Heart left ventricle (tissue), 16 donors: Measurements from ENCODE around the gene FAM181A. TPM values are rescaled to one million over a fixed set of nuclear protein-coding genes. Genes with fewer than 3 reads are reported as not detected.

ENCODE experiments used
- ATAC-seq, 4 donors: fragments of 200-7000 bp; cut with Tn5 transposase; one replicate each; pipeline ENCODE4 v1.9.1; 2020 to 2022; ENCODE audit warnings: moderate library complexity in 4 of 4, mild to moderate bottlenecking in 3 of 4, moderate number of reproducible peaks in 1 of 4
- DNase-seq, 5 donors: peaks; one replicate each; pipeline ENCODE4 v3.0.0-alpha.2; 2020
- H3K27ac ChIP-seq, 12 donors: fragments of 200-600 bp; sonication (generic) in 4 of 12; one replicate each; pipeline versions ENCODE4 v1.5.0 to v1.8.0; 2016 to 2022; ENCODE audit warnings: mild to moderate bottlenecking in 2 of 12
- H3K27me3 ChIP-seq, 9 donors: fragments of 200-600 bp; sonication (generic) in 2 of 9; one replicate each; pipeline versions ENCODE4 v1.5.1 to v1.8.0; 2016 to 2022; ENCODE audit warnings: mild to moderate bottlenecking in 3 of 9
- H3K36me3 ChIP-seq, 9 donors: fragments of 200-600 bp; sonication (generic) in 2 of 9; one replicate each; pipeline versions ENCODE4 v1.5.0 to v1.8.0; 2018 to 2022; ENCODE audit warnings: mild to moderate bottlenecking in 2 of 9
- H3K4me1 ChIP-seq, 12 donors: fragments of 200-600 bp; sonication (generic) in 4 of 12; one replicate each; pipeline versions ENCODE4 v1.5.0 to v1.8.0; 2016 to 2022; ENCODE audit warnings: mild to moderate bottlenecking in 3 of 12
- H3K4me3 ChIP-seq, 12 donors: fragments of 200-600 bp; sonication (generic) in 4 of 12; one replicate each; pipeline versions ENCODE4 v1.5.0 to v1.8.0; 2017 to 2022; ENCODE audit warnings: mild to moderate bottlenecking in 9 of 12, moderate library complexity in 4 of 12
- H3K9me3 ChIP-seq, 12 donors: fragments of 200-600 bp; sonication (generic) in 4 of 12; one replicate each; pipeline versions ENCODE4 v1.5.0 to v1.8.0; 2016 to 2022; ENCODE audit warnings: mild to moderate bottlenecking in 1 of 12
- CTCF ChIP-seq, 12 donors: fragments of 200-600 bp; sonication (generic) in 4 of 12; IDR thresholded peaks; one replicate each; pipeline versions ENCODE4 v1.5.0 to v1.8.0; 2018 to 2022; ENCODE audit warnings: antibody characterized with exemption in 12 of 12, mild to moderate bottlenecking in 5 of 12
- POLR2A ChIP-seq, 2 donors: fragments of 450-650 bp; IDR thresholded peaks; one replicate each; pipeline ENCODE4 v1.6.1; 2017; ENCODE audit warnings: antibody characterized with exemption in 2 of 2, mild to moderate bottlenecking in 2 of 2, moderate library complexity in 2 of 2
- WGBS, 4 donors: extraction: QIAGEN DNeasy Blood & Tissue Kit in 2 of 4; methylation state at CpG; one replicate each; pipeline versions ENCODE4 v1.1.5 to v1.1.7; 2013 to 2018; 5-methylcytosine and 5-hydroxymethylcytosine counted together
- intact Hi-C, 10 donors: fragments of 100-400 bp; cut with DNase I; formaldehyde crosslinking; loops; one replicate each; pipeline versions ENCODE4 v1.11.1 to v1.14.2; 2022
- polyA plus RNA-seq, 2 donors: library from polyadenylated mRNA; stranded (reverse); fragments of 200-250 nt; gene quantifications; one replicate each; pipeline ENCODE4 v1.2.3, GENCODE V29; 2013
- total RNA-seq, 9 donors: library from RNA; depleted of rRNA in 2 of 9; stranded (reverse); fragments of >200 nt in 2 of 9; fragmentation: NEBNext Ultra II Directional in 3 of 9; extraction: Animal tissue kit (Norgen Biotek cat#: 25700) in 3 of 9; gene quantifications; one replicate each; pipeline versions ENCODE4 v1.1.0 to v1.2.4, GENCODE V29; 2016 to 2023
- donor health status: ischemic (EF 13 %, LVEDD 7.1; RV severe dilation, severe dysfunction).
- donor health status: healthy with polysubstance abuse.
- donor health status: DM: no; HTN: yes; CAD: no.
- donor health status: DM: no; HTN: no; CAD: no.
- donor health status: ischemic (EF 25% LVEDD 6.9; RV normal size, moderate dysfunction).
- donor health status: ischemic (EF 25% LVEDD 5.7; RV mildly dilated, moderate dysfunction).
- donor health status: healthy.
- donor health status: DM: yes; HTN: yes; CAD: no.
- donor health status: ischemic (EF 35%, LVEDD 5.7; RV mildly dilated, moderate dysfunction).
- donor health status: nonischemic (EF 11% LVEDD 7.7; RV severe dilation, severe dysfunction).
- donor health status: DM: yes; HTN: yes; CAD: no.
- donor health status: PGD.
- donor health status: ischemic (EF 29% LVEDD 5.4; RV normal size, mild dysfunction).
- donor health status: nonischemic (EF 23%, LVEDD 6.1; RV moderate dilation, normal function).

The FAM181A gene
- total and polyA plus RNA-seq, 11 donors = not detected

GRCh38 chr14:93946104-93946503, 19.0 kb downstream of the FAM181A start:
- peaks cover 0 to 34% (median 4%) of the 10 kb centered on the region in 12 donors for H3K4me1 ChIP-seq
- DNase-seq = no peak
- ATAC-seq = peak in 3 of 4 donors; percentile 29 to 44 (median 31)
- WGBS, 4 donors = 38 to 65% (median 52%) methylated on average over 6 of the region's 6 CpGs
- no peaks in the 10 kb centered on the region for H3K9me3 ChIP-seq
- no peak overlapping the region for H3K4me3 ChIP-seq
- H3K27me3 ChIP-seq = no peaks in the 10 kb centered on the region
- TF ChIP-seq POLR2A (IDR thresholded peaks at IDR 0.05) = no peak
- TF ChIP-seq CTCF (IDR thresholded peaks at IDR 0.05) = no peak
- intact Hi-C loops = loop anchor here in 1 of 10 donors (10.0 kb wide), 1 partner anchor 189 kb away; no protein-coding TSS in a partner anchor
- peak overlapping the region in 8 of 12 donors; percentile 33 to 72 (median 55) for H3K27ac ChIP-seq
- H3K36me3 ChIP-seq = peaks cover 0 to 94% (median 52%) of the 10 kb centered on the region in 9 donors

GRCh38 chr14:93946541-93947090, 19.5 kb downstream of the FAM181A start:
- DNase-seq (no peak), ATAC-seq (no peak)
- Histone ChIP-seq H3K27me3 (no peaks in the 10 kb centered on the region), H3K36me3 (peaks cover 0 to 95% (median 57%) of the 10 kb centered on the region in 9 donors), H3K4me1 (peaks cover 0 to 34% (median 5%) of the 10 kb centered on the region in 12 donors), H3K4me3 (no peak overlapping the region), H3K27ac (peak overlapping the region in 9 of 12 donors; percentile 18 to 72 (median 59)), H3K9me3 (no peaks in the 10 kb centered on the region)
- TF ChIP-seq POLR2A (IDR thresholded peaks at IDR 0.05) (no peak), CTCF (IDR thresholded peaks at IDR 0.05) (no peak)
- intact Hi-C loops = loop anchor here in 1 of 10 donors (10.0 kb wide), 1 partner anchor 188 kb away; no protein-coding TSS in a partner anchor
- WGBS, 4 donors = 56 to 76% (median 65%) methylated on average over 7 of the region's 7 CpGs

GRCh38 chr14:93947282-93947681, 20.1 kb downstream of the FAM181A start:
- TF ChIP-seq POLR2A (IDR thresholded peaks at IDR 0.05) = no peak
- no peak for TF ChIP-seq CTCF (IDR thresholded peaks at IDR 0.05)
- H3K36me3 ChIP-seq = peaks cover 0 to 94% (median 63%) of the 10 kb centered on the region in 9 donors
- no peaks in the 10 kb centered on the region for H3K9me3 ChIP-seq
- no peak overlapping the region for H3K4me3 ChIP-seq
- intact Hi-C loops = loop anchor here in 1 of 10 donors (10.0 kb wide), 1 partner anchor 188 kb away; no protein-coding TSS in a partner anchor
- peak overlapping the region in 10 of 12 donors; percentile 17 to 71 (median 56) for H3K27ac ChIP-seq
- peaks cover 0 to 34% (median 8%) of the 10 kb centered on the region in 12 donors for H3K4me1 ChIP-seq
- DNase-seq (peak in 1 of 5 donors; percentile 51), ATAC-seq (peak in 3 of 4 donors; percentile 4 to 58 (median 56))
- WGBS, 4 donors = 61 to 68% (median 67%) methylated on average over 2 to 19 of the region's 19 CpGs
- H3K27me3 ChIP-seq = no peaks in the 10 kb centered on the region

- Histone ChIP-seq H3K27ac (no peak overlapping the region), H3K9me3 (no peaks in the 10 kb centered on the region), H3K36me3 (peaks cover 0 to 90% (median 61%) of the 10 kb centered on the region in 9 donors), H3K4me3 (no peak overlapping the region), H3K4me1 (peaks cover 0 to 46% (median 19%) of the 10 kb centered on the region in 12 donors), H3K27me3 (no peaks in the 10 kb centered on the region)
- intact Hi-C loops = loop anchor here in 3 of 10 donors (5.0 to 10.0 kb wide), 2 partner anchors 48 to 185 kb away; partner anchors contain the start of gene CCDC197 (in 1 of the 3)
- TF ChIP-seq POLR2A (IDR thresholded peaks at IDR 0.05) = no peak
- no peak for TF ChIP-seq CTCF (IDR thresholded peaks at IDR 0.05)
- ATAC-seq (no peak), DNase-seq (no peak)
- 78 to 91% (median 86%) methylated on average over 12 to 13 of the region's 13 CpGs for WGBS, 4 donors
These were observed 22.4 kb downstream of the FAM181A start for GRCh38 chr14:93949511-93950075.
